K562 (cell line): ENCODE data around the gene GET3. TPM values are rescaled to one million over a fixed set of nuclear protein-coding genes. Genes with fewer than 3 reads are reported as not detected.

ENCODE experiments used
- ATAC-seq: fragments of 200-7000 bp; cut with Tn5 transposase; 3 replicates; pipeline ENCODE4 v1.9.1; 2020; ENCODE audit warnings: moderate library complexity
- BruUV-seq: library from RNA; stranded (reverse); fragments of 400-500 nt; replicated peaks from 2 replicates; lab custom pipeline; 2021; lab: Mats Ljungman, UMichigan
- CTCF ChIA-PET: fragments of 300-600 bp; formaldehyde crosslinking; extraction: SDS; loops from one replicate; lab custom pipeline; 2021; ENCODE audit warnings: low intra/inter-chr PET ratio; lab: Yijun Ruan, JAX
- POLR2A ChIA-PET: fragments of 300-600, 350-650 bp; sonication (Branson Sonifier 250); formaldehyde crosslinking; extraction: SDS; loops from one replicate; lab custom pipeline; 2021; ENCODE audit warnings: antibody characterized with exemption, inconsistent platforms; lab: Yijun Ruan, JAX
- DNase-seq, 4 experiments: peaks; one replicate each; pipeline versions ENCODE4 v3.0.0 to v3.0.0-alpha.2; 2011 to 2018; ENCODE audit warnings: low spot score in 3 of 4, mixed read lengths in 3 of 4; ENCODE audit errors: extremely low read depth in 1 of 4
- FAIRE-seq: peaks from 2 replicates; lab custom pipeline; 2011; peaks lifted over from hg19 to GRCh38; lab: Jason Lieb, UNC
- H2AFZ ChIP-seq: 2 replicates; pipeline ENCODE4 v1.6.0; 2011; ENCODE audit warnings: low read depth, low read length, control low read depth, inconsistent platforms
- H3K27ac ChIP-seq: fragments of 200-600 bp; 3 replicates; pipeline ENCODE4 v1.8.0; 2011; ENCODE audit warnings: low read depth, mild to moderate bottlenecking, control low read depth, inconsistent platforms, low read length, moderate library complexity, mixed read lengths; ENCODE audit errors: extremely low read depth
- H3K27me3 ChIP-seq, 2 experiments: fragments of 300-600 bp in 1 of 2; 2 replicates in 1 of 2; 3 replicates in 1 of 2; pipeline versions ENCODE4 v1.6.0 to v1.8.0; 2011; ENCODE audit warnings: inconsistent platforms in 2 of 2, low read length in 2 of 2, mild to moderate bottlenecking in 1 of 2, mixed read lengths in 1 of 2, moderate library complexity in 1 of 2; ENCODE audit not compliant: control insufficient read depth in 2 of 2, insufficient read depth in 2 of 2
- H3K36me3 ChIP-seq: fragments of 300-600 bp; 3 replicates; pipeline ENCODE4 v1.8.0; 2011; ENCODE audit warnings: mild to moderate bottlenecking, low read length, inconsistent platforms; ENCODE audit not compliant: control insufficient read depth, insufficient read depth
- H3K4me1 ChIP-seq, 2 experiments: fragments of 200-600 bp in 1 of 2; replicated peaks in 1 of 2; 2 replicates in 1 of 2; 3 replicates in 1 of 2; pipeline versions ENCODE4 v1.5.1 to v1.8.0; 2011; ENCODE audit warnings: inconsistent platforms in 2 of 2, low read length in 2 of 2, mild to moderate bottlenecking in 1 of 2, mixed read lengths in 1 of 2, moderate library complexity in 1 of 2; ENCODE audit not compliant: control insufficient read depth in 2 of 2, insufficient read depth in 2 of 2
- H3K4me2 ChIP-seq: 2 replicates; pipeline ENCODE4 v1.6.1; 2011; ENCODE audit warnings: low read length, control low read depth, inconsistent platforms, mixed read lengths; ENCODE audit not compliant: insufficient read depth
- H3K4me3 ChIP-seq: fragments of 200-600 bp; sonication (generic), shearing (Covaris generic); 2 replicates; pipeline ENCODE4 v1.5.1; 2016; ENCODE audit warnings: control low read depth, inconsistent platforms
- H3K79me2 ChIP-seq: fragments of 200-600 bp; 3 replicates; pipeline ENCODE4 v1.8.0; 2011; ENCODE audit warnings: low read length, inconsistent platforms; ENCODE audit not compliant: control insufficient read depth, insufficient read depth
- H3K9ac ChIP-seq, 2 experiments: 2 replicates each; pipeline versions ENCODE4 v1.6.0 to v1.6.1; 2011; ENCODE audit warnings: low read depth in 2 of 2, low read length in 2 of 2, control low read depth in 1 of 2, inconsistent platforms in 1 of 2, mild to moderate bottlenecking in 1 of 2, mixed read lengths in 1 of 2; ENCODE audit not compliant: insufficient read depth in 1 of 2
- H3K9me1 ChIP-seq: one replicate; pipeline ENCODE4 v1.6.0; 2011; ENCODE audit warnings: inconsistent platforms, mild to moderate bottlenecking, low read length, moderate library complexity; ENCODE audit not compliant: control insufficient read depth, insufficient read depth
- H3K9me3 ChIP-seq: replicated peaks from 2 replicates; pipeline ENCODE4 v1.5.1; 2011; ENCODE audit warnings: low read depth, low read length, inconsistent platforms; ENCODE audit not compliant: control insufficient read depth, insufficient read depth
- H4K20me1 ChIP-seq: replicated peaks from 2 replicates; pipeline ENCODE4 v1.6.1; 2011; ENCODE audit warnings: low read length, inconsistent platforms, mixed read lengths; ENCODE audit not compliant: control insufficient read depth, insufficient read depth
- ATF1 ChIP-seq, 2 experiments: fragments of 450-650 bp in 1 of 2; IDR thresholded peaks; 2 replicates each; pipeline ENCODE4 v1.6.1; 2016; ENCODE audit warnings: missing compliant biosample characterization in 1 of 2, missing genetic modification characterization in 1 of 2
- BRCA1 ChIP-seq, 2 experiments: fragments of 450-650 bp in 1 of 2; sonication (generic) in 1 of 2; formaldehyde crosslinking in 1 of 2; IDR thresholded peaks; 2 replicates each; pipeline versions ENCODE4 v1.5.0 to v1.6.1; 2017 to 2020; ENCODE audit warnings: mild to moderate bottlenecking in 1 of 2, missing genetic modification reagents in 1 of 2
- BRD4 ChIP-seq: fragments of 200-600 bp; sonication (generic); IDR thresholded peaks from 2 replicates; pipeline ENCODE4 v1.6.1; 2017; ENCODE audit warnings: inconsistent platforms
- CTCF ChIP-seq, 3 experiments: IDR thresholded peaks in 2 of 3; conservative IDR thresholded peaks in 1 of 3; 2 replicates each; pipeline ENCODE4 v1.5.1; 2011 to 2012; ENCODE audit warnings: low read length in 3 of 3, mild to moderate bottlenecking in 3 of 3, control low read depth in 2 of 3, improper control_type of control experiment in 1 of 3, inconsistent platforms in 1 of 3, low read depth in 1 of 3, mixed read lengths in 1 of 3, moderate library complexity in 1 of 3; ENCODE audit not compliant: insufficient read depth in 2 of 3
- ELF1 ChIP-seq: fragments of 200-800 bp; sonication (Bioruptor generic); IDR thresholded peaks from 2 replicates; pipeline ENCODE4 v1.6.1; 2016; ENCODE audit warnings: missing genetic modification characterization, missing compliant biosample characterization
- ERF ChIP-seq: fragments of 450-650 bp; formaldehyde crosslinking; IDR thresholded peaks from 2 replicates; pipeline ENCODE4 v1.4.0; 2020; ENCODE audit warnings: mild to moderate bottlenecking, mixed read lengths
- HDAC2 ChIP-seq: fragments of 450-650 bp; IDR thresholded peaks from 2 replicates; pipeline ENCODE4 v1.6.1; 2016; ENCODE audit warnings: mild to moderate bottlenecking
- IFI16 ChIP-seq: fragments of 250-450 bp; sonication (Bioruptor Pico); IDR thresholded peaks from 2 replicates; pipeline ENCODE4 v2.1.2; 2022; ENCODE audit warnings: mild to moderate bottlenecking, inconsistent platforms
- KHSRP ChIP-seq: fragments of 450-650 bp; IDR thresholded peaks from 2 replicates; pipeline ENCODE4 v1.6.1; 2017
- KLF1 ChIP-seq: fragments of 450-650 bp; IDR thresholded peaks from 2 replicates; pipeline ENCODE4 v1.6.1; 2016; ENCODE audit warnings: missing genetic modification characterization, missing compliant biosample characterization
- L3MBTL2 ChIP-seq: fragments of 450-650 bp; IDR thresholded peaks from 2 replicates; pipeline ENCODE4 v1.6.1; 2016; ENCODE audit warnings: mild to moderate bottlenecking, moderate library complexity
- MAFK ChIP-seq: IDR thresholded peaks from 2 replicates; pipeline ENCODE4 v1.6.1; 2011; ENCODE audit warnings: low read length, improper control_type of control experiment
- MCM3 ChIP-seq: fragments of 450-650 bp; IDR thresholded peaks from 2 replicates; pipeline ENCODE4 v1.6.1; 2016
- MCM7 ChIP-seq, 2 experiments: fragments of 450-650 bp; IDR thresholded peaks; 2 replicates each; pipeline ENCODE4 v1.6.1; 2016 to 2018
- POLR2A ChIP-seq: fragments of 450-650 bp; conservative IDR thresholded peaks from 2 replicates; pipeline ENCODE4 v1.6.1; 2016
- PTTG1 ChIP-seq: fragments of 450-650 bp; IDR thresholded peaks from 2 replicates; pipeline ENCODE4 v1.6.1; 2016; ENCODE audit warnings: low read depth, mild to moderate bottlenecking, missing genetic modification characterization, missing compliant biosample characterization
- RBM15 ChIP-seq: fragments of 200-400 bp; formaldehyde crosslinking; IDR thresholded peaks from 2 replicates; pipeline ENCODE4 v1.6.1; 2018; ENCODE audit warnings: mild to moderate bottlenecking, low read length, moderate library complexity; ENCODE audit not compliant: insufficient read depth
- TRIM28 ChIP-seq: fragments of 450-650 bp; IDR thresholded peaks from 2 replicates; pipeline ENCODE4 v1.6.1; 2017
- ZBTB17 ChIP-seq: fragments of 450-650 bp; formaldehyde crosslinking; IDR thresholded peaks from 2 replicates; pipeline ENCODE4 v1.4.0; 2020; ENCODE audit warnings: mild to moderate bottlenecking
- ZBTB9 ChIP-seq: fragments of 450-650 bp; formaldehyde crosslinking; IDR thresholded peaks from 2 replicates; pipeline ENCODE4 v1.4.0; 2020; ENCODE audit warnings: mild to moderate bottlenecking, moderate library complexity
- ZKSCAN3 ChIP-seq: fragments of 250-450 bp; sonication (Bioruptor Pico); IDR thresholded peaks from 2 replicates; pipeline ENCODE4 v1.4.0; 2020
- ZNF133 ChIP-seq: fragments of 250-450 bp; sonication (Bioruptor Pico); IDR thresholded peaks from 2 replicates; pipeline ENCODE4 v1.4.0; 2020; ENCODE audit warnings: mild to moderate bottlenecking
- ZNF143 ChIP-seq: sonication (generic); formaldehyde crosslinking; IDR thresholded peaks from 2 replicates; pipeline ENCODE4 v1.9.0; 2022; ENCODE audit warnings: mild to moderate bottlenecking, missing genetic modification reagents
- ZNF41 ChIP-seq: fragments of 250-450 bp; sonication (Bioruptor Pico); conservative IDR thresholded peaks from 2 replicates; pipeline ENCODE4 v1.4.0; 2020; ENCODE audit warnings: mild to moderate bottlenecking
- WGBS: fragments of 100-300 bp; shearing (Covaris generic); methylation state at CpG from one replicate; pipeline ENCODE4 v1.1.6; 2016; ENCODE audit warnings: low coverage, mixed read lengths; ENCODE audit not compliant: insufficient coverage; ENCODE audit errors: missing lambda C conversion rate; 5-methylcytosine and 5-hydroxymethylcytosine counted together
- in situ Hi-C: fragments of 300-500 bp; cut with MboI; formaldehyde crosslinking; loops from 4 replicates; pipeline ENCODE4 v1.15.0; 2018; ENCODE audit warnings: inconsistent platforms, mixed read lengths
- intact Hi-C: fragments of 100-400 bp; cut with micrococcal nuclease; formaldehyde crosslinking; loops from 2 replicates; pipeline ENCODE4 v1.14.2; 2022
- polyA plus RNA-seq, 8 experiments: library from polyadenylated mRNA; depleted of rRNA in 4 of 8; stranded (reverse) in 5 of 8; unstranded in 3 of 8; fragments of >200 nt; fragmentation: Nextera tagmentation in 2 of 8; fragmentation: Illumina TruSeq in 1 of 8; extraction: Ambion mirVana in 2 of 8; extraction: Trizol in 1 of 8; gene quantifications; 2 replicates each; pipeline versions ENCODE4 v1.2.1 to v1.2.3, GENCODE V29; 2011 to 2014; ENCODE audit warnings: inconsistent platforms in 1 of 8, missing spikeins in 1 of 8
- total RNA-seq, 7 experiments: library from RNA; depleted of rRNA in 6 of 7; stranded (reverse); fragments of >200 nt in 6 of 7; fragmentation: Illumina TruSeq in 2 of 7; extraction: Trizol in 2 of 7; gene quantifications; 2 replicates each; pipeline versions ENCODE4 v1.2.1 to v1.2.3, GENCODE V29; 2011 to 2021; ENCODE audit warnings: low replicate concordance in 1 of 7

GET3 gene
- total and polyA plus RNA-seq, 9 of the 15 experiments (the other 6 are each of a cell fraction or from before 2014, with no cell fraction given) = 8.3 to 83.5 (median 51.8) TPM

GRCh38 chr19:12784871-12785430 lies 47.7 kb downstream of the GET3 start:
- ChIA-PET CTCF (no interaction called here), POLR2A (no interaction called here)
- in situ Hi-C loops (no loop called here), intact Hi-C loops (no loop called here)
- WGBS = 46% methylated on average over 5 of the region's 5 CpGs
- ATAC-seq = no peak
- H2AFZ ChIP-seq = peak overlapping the region; percentile 82; the same call in 1 of the 2 replicates
- no peaks in the 10 kb centered on the region for H3K9me1 ChIP-seq
- H3K79me2 ChIP-seq = peaks cover 4% of the 10 kb centered on the region; the same call in 1 of the 3 replicates
- H3K4me3 ChIP-seq = no peak overlapping the region
- no peaks in the 10 kb centered on the region for H3K27me3 ChIP-seq
- BruUV-seq = no TSS peak
- no peaks in the 10 kb centered on the region for H4K20me1 ChIP-seq
- DNase-seq = no peak
- peaks cover 67 to 72% of the 10 kb centered on the region in 2 experiments for H3K4me1 ChIP-seq
- H3K36me3 ChIP-seq = no peaks in the 10 kb centered on the region
- H3K9ac ChIP-seq = peak overlapping the region; percentile 7 to 73; a peak in 3 of 4 replicates
- no peak for FAIRE-seq
- H3K9me3 ChIP-seq = no peaks in the 10 kb centered on the region
- peak overlapping the region; percentile 95 for H3K4me2 ChIP-seq
- peak overlapping the region; percentile 97 for H3K27ac ChIP-seq
- TF ChIP-seq ATF1 (CRISPR knock-in tag; IDR thresholded peaks at IDR 0.05) (no peak), ATF1 (tag; IDR thresholded peaks at IDR 0.05) (0 out of 2 replicates have a peak, but pooled peaks have one; percentile 30), MCM3 (no peak), BRD4 (no peak), ZNF133 (CRISPR knock-in tag) (no peak), MAFK (no peak), BRCA1 (IDR thresholded peaks at IDR 0.05) (no peak), BRCA1 (CRISPR knock-in tag; IDR thresholded peaks at IDR 0.05) (no peak), IFI16 (no peak), KLF1 (tag) (no peak), HDAC2 (no peak; the same call in 1 of the 2 replicates), PTTG1 (no peak), ZBTB9 (CRISPR knock-in tag) (0 out of 2 replicates have a peak, but pooled peaks have one; percentile 63), MCM7 (IDR thresholded peaks at IDR 0.05) (no peak), ZNF41 (CRISPR knock-in tag) (no peak), ERF (CRISPR knock-in tag) (no peak), CTCF (IDR thresholded peaks at IDR 0.05 in 2 of 3, conservative IDR thresholded peaks at IDR 0.05 in 1 of 3; ENCODE audit: insufficient read depth in 2 of 3, low read depth in 1 of 3, low read length in 3 of 3) (no peak), TRIM28 (no peak), RBM15 (no peak), ZNF143 (CRISPR knock-in tag) (peak; percentile 42; the same call in 1 of the 2 replicates), L3MBTL2 (no peak), POLR2A (no peak), ELF1 (tag) (no peak), KHSRP (no peak), ZKSCAN3 (no peak), ZBTB17 (CRISPR knock-in tag) (peak; percentile 39; the same call in 1 of the 2 replicates)
